ENCODE results near the gene ALDH1L1. TPM values are rescaled to one million over a fixed set of nuclear protein-coding genes. Genes with fewer than 3 reads are reported as not detected.
A peak's percentile ranks its signal among the peaks of the same experiment; 100 is the strongest.

Gene ALDH1L1
- total and polyA plus RNA-seq, 2 of the 13 experiments (the other 11 are each of a cell fraction or from before 2014, with no cell fraction given) = 11.2 to 28.7 TPM

- TF ChIP-seq E2F1 (CRISPR knock-in tag; IDR thresholded peaks at IDR 0.05) = no peak
- no peak for TF ChIP-seq AGO1 (IDR thresholded peaks at IDR 0.05; ENCODE audit: low read depth, low read length, poor library complexity, severe bottlenecking)
- no peak for TF ChIP-seq TBX3 (IDR thresholded peaks at IDR 0.05; ENCODE audit: borderline replicate concordance)
- TF ChIP-seq ZNF766 (CRISPR knock-in tag; IDR thresholded peaks at IDR 0.05; ENCODE audit: borderline replicate concordance) = no peak
- peak; percentile 14; the same call in 1 of the 2 replicates for TF ChIP-seq SALL1 (CRISPR knock-in tag; IDR thresholded peaks at IDR 0.05)
- TF ChIP-seq KLF11 (CRISPR knock-in tag; IDR thresholded peaks at IDR 0.05) = no peak
- no peak for TF ChIP-seq ZNF557 (CRISPR knock-in tag; IDR thresholded peaks at IDR 0.05)
- TF ChIP-seq BRCA1 (CRISPR knock-in tag; IDR thresholded peaks at IDR 0.05) = no peak
- TF ChIP-seq ARID4A (CRISPR knock-in tag; IDR thresholded peaks at IDR 0.05; ENCODE audit: borderline replicate concordance) = peak; percentile 30; the same call in 1 of the 2 replicates
- TF ChIP-seq, protein P1, sequence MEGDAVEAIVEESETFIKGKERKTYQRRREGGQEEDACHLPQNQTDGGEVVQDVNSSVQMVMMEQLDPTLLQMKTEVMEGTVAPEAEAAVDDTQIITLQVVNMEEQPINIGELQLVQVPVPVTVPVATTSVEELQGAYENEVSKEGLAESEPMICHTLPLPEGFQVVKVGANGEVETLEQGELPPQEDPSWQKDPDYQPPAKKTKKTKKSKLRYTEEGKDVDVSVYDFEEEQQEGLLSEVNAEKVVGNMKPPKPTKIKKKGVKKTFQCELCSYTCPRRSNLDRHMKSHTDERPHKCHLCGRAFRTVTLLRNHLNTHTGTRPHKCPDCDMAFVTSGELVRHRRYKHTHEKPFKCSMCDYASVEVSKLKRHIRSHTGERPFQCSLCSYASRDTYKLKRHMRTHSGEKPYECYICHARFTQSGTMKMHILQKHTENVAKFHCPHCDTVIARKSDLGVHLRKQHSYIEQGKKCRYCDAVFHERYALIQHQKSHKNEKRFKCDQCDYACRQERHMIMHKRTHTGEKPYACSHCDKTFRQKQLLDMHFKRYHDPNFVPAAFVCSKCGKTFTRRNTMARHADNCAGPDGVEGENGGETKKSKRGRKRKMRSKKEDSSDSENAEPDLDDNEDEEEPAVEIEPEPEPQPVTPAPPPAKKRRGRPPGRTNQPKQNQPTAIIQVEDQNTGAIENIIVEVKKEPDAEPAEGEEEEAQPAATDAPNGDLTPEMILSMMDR (CRISPR knock-in tag; IDR thresholded peaks at IDR 0.05) = peak; percentile 28; the same call in 1 of the 2 replicates
- TF ChIP-seq XRCC5 (optimal IDR thresholded peaks at IDR 0.05; ENCODE audit: low read length) = no peak
- TF ChIP-seq MTF1 (CRISPR knock-in tag; IDR thresholded peaks at IDR 0.05) = no peak
- peak; percentile 29; the same call in 1 of the 2 replicates for TF ChIP-seq ZBTB38 (CRISPR knock-in tag; IDR thresholded peaks at IDR 0.05)
- no peak for TF ChIP-seq ZNF839 (CRISPR knock-in tag; IDR thresholded peaks at IDR 0.05; ENCODE audit: borderline replicate concordance)
- no peak for TF ChIP-seq NR2F1 (CRISPR knock-in tag; IDR thresholded peaks at IDR 0.05)
- no peak for TF ChIP-seq JUNB (CRISPR knock-in tag; IDR thresholded peaks at IDR 0.05; ENCODE audit: borderline replicate concordance)
- no peak for TF ChIP-seq GLMP (CRISPR knock-in tag; IDR thresholded peaks at IDR 0.05; ENCODE audit: borderline replicate concordance)
- peak; percentile 79; the same call in 1 of the 2 replicates for TF ChIP-seq ZBTB33 (CRISPR knock-in tag; IDR thresholded peaks at IDR 0.05)
Measured at GRCh38 chr3:126081618-126082361, 98.6 kb downstream of the ALDH1L1 start (continued).

Data from HepG2 (cell line).